Epithelial cell of proximal tubule (primary cell): ENCODE data around the gene SNED1. TPM values are rescaled to one million over a fixed set of nuclear protein-coding genes. Genes with fewer than 3 reads are reported as not detected.

ENCODE experiments used
- DNase-seq: peaks from one replicate; pipeline ENCODE4 v3.0.0-alpha.2; 2011; ENCODE audit warnings: low read depth
- H3K4me3 ChIP-seq: 2 replicates; pipeline ENCODE4 v1.5.1; 2011; ENCODE audit warnings: low read depth, mild to moderate bottlenecking, low read length
- CTCF ChIP-seq: conservative IDR thresholded peaks from 2 replicates; pipeline ENCODE4 v1.5.1; 2012; ENCODE audit warnings: low read depth, mild to moderate bottlenecking, low read length
- total RNA-seq: library from RNA; depleted of rRNA; stranded (reverse); fragments of >200 nt; gene quantifications from 2 replicates; pipeline ENCODE4 v1.2.3, GENCODE V29; 2015

SNED1 gene
- total RNA-seq, 1 donor from 2014 or later: 0.29 TPM

GRCh38 chr2:240961910-240962299, 36.5 kb upstream of the SNED1 start:
- TF ChIP-seq CTCF: no peak
- no peak for DNase-seq
- H3K4me3 ChIP-seq: no peak overlapping the region

- H3K4me3 ChIP-seq: no peak overlapping the region
- TF ChIP-seq CTCF: no peak
- DNase-seq: no peak
These were observed 35.9 kb upstream of the SNED1 start for GRCh38 chr2:240962300-240963064.

GRCh38 chr2:240963065-240963867, 35.2 kb upstream of the SNED1 start:
- DNase-seq: no peak

GRCh38 chr2:240963868-240964703, 34.3 kb upstream of the SNED1 start:
- no peak for TF ChIP-seq CTCF
- DNase-seq: no peak

More at GRCh38 chr2:240963065-240963867, 35.2 kb upstream of the SNED1 start:
- H3K4me3 ChIP-seq: no peak overlapping the region
- no peak for TF ChIP-seq CTCF

GRCh38 chr2:240964704-240965295, 33.6 kb upstream of the SNED1 start:
- DNase-seq: no peak
- H3K4me3 ChIP-seq: no peak overlapping the region
- TF ChIP-seq CTCF: no peak

More at GRCh38 chr2:240963868-240964703, 34.3 kb upstream of the SNED1 start:
- no peak overlapping the region for H3K4me3 ChIP-seq

- no peak overlapping the region for H3K4me3 ChIP-seq
- no peak for DNase-seq
- no peak for TF ChIP-seq CTCF
These were observed 33.0 kb upstream of the SNED1 start for GRCh38 chr2:240965296-240965904.
